NCI-H446 treated with DMSO at 0.1 percent for 48 hours (cell line): Measurements from ENCODE around the gene POLR1B.
"Not testable (repeated sequence)": the region's sequence is repeated elsewhere in the genome, so short reads cannot be mapped to it uniquely, and the experiment has no call there.

Source experiments
- DNase-seq: peaks from one replicate; lab custom pipeline; 2025; lab: John Stamatoyannopoulos, UW

Gene POLR1B

DNA sequence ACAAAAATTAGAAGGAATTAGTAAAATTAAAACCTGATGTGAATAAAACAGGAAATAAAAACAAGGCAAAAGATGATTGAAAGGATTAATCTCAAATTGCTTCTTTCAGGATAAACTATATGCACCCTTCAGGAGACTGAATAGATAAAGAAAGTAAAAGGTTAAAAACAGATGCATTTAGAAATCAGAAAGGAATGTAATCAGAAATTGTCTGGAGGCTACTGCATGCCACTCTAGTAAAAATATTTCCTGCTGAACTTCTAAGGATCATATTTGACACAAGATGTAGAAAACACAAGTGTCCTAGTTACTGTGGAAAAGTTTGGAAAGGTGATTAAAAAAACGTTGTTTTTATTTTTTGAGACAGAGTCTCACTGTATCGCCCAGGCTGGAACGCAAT is 58.4 kb downstream of the POLR1B start:
- no peak for DNase-seq

DNA sequence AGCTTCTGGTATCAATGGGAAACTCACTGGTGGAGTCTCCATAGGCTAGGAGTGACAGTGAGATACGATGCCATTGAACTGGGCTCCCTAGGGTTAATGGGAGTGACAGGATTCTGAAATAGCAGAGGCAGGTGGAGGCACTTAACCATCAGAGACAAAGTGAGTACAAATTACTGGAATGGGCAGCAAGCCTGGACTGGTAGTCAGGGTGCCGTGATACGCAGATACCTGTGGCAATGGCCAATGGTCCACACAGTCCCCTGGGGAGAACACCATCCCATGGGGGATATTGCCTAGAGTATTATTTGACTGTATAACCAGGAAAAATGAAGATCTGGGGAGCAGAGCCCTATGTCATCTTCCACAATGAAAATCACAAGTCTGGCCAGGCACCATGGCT is 59.5 kb downstream of the POLR1B start:
- no peak for DNase-seq

DNA sequence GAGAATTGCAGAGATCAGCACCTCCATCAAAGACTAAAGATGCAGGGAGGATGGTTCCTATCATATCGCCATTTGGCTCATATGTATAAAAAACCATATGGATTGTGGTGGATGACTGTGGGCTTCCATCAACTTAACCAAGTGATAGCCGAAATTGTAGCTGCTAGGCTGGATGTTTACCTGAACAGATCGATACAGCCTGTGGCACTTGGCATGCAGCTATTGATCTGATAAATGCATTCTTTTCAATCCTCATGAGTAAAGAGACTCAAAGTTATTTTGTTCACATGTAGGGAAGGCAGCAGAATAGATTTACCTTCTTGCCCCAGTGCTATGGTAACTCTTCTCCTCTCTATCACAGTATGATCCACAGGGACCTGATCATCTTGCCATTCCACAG is 60.7 kb downstream of the POLR1B start:
- DNase-seq, result no peak

DNA sequence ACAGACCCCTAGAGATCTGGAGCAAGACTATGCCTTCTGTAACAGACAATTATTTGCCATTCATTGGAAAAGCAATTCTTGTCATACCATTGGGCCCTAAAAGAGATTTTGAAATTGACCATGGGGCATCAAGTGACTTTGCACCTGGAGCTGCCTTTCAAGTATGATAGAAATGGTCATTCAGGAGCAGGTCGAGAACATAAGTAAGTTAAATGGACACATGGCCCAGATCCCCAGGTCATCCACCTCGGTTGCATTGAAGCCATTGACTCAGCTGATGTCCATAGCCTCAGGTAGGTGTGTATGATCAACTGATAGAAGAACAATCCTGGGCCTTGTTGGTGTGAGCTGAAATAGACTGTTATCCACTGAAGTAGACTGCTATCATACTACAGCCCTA is 61.5 kb downstream of the POLR1B start:
- DNase-seq, result no peak

DNA sequence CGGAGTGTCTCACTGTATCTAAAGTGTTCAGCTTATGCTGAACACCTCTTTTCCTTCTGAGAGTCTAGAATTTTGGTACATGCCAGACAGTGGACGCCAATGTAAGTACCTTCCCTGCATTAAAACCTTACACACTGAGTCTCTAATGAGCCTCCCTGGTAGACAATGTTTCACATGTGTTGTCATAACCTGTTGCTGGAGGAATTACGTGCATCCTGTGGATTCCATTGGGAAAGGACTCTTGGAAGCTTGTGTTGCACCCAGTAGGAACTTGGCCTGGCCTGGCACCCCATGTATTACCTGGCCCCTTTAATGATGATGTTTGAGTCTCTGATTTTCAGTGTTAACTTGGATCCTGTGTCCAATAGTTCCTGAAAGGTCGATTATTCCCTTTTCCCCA is 62.7 kb downstream of the POLR1B start:
- DNase-seq, result no peak

DNA sequence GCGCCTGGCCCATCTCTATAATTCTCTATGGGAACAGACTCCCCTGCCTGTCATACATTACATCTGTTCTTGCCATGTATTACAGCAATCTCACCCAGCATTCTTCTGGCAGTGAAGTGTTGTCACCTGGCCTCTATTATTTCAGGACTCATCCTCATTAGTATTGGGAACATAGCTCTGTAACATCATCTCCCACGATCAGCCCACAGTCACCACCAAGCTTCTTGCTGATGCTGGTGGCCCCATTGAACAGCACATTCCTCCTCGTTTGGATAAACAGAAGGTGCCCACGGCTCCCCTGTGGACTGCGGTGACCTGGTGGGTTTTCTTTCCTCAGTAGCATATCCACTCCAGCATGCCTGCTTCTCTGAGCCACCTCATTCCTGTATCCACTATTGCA is 63.7 kb downstream of the POLR1B start:
- no peak for DNase-seq

DNA sequence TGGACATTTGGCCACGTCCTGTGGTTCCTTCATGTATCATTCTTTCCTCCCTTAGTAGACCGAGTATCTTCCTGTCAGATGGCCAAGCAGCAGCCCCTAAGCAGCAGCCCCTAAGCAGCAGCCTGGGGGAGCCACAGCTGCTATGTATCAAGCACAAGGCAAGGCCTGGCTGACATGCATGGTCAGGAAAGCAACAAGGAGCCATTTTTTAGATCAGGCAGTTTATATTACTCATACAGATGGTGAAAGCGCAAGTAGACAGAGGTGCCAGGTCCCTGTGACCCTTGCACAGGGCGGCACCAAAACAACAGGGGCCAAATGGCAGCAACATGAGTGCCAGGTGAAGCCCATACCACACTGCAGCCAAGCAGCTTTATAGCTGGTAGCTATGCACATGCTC is 64.3 kb downstream of the POLR1B start:
- no peak for DNase-seq

DNA sequence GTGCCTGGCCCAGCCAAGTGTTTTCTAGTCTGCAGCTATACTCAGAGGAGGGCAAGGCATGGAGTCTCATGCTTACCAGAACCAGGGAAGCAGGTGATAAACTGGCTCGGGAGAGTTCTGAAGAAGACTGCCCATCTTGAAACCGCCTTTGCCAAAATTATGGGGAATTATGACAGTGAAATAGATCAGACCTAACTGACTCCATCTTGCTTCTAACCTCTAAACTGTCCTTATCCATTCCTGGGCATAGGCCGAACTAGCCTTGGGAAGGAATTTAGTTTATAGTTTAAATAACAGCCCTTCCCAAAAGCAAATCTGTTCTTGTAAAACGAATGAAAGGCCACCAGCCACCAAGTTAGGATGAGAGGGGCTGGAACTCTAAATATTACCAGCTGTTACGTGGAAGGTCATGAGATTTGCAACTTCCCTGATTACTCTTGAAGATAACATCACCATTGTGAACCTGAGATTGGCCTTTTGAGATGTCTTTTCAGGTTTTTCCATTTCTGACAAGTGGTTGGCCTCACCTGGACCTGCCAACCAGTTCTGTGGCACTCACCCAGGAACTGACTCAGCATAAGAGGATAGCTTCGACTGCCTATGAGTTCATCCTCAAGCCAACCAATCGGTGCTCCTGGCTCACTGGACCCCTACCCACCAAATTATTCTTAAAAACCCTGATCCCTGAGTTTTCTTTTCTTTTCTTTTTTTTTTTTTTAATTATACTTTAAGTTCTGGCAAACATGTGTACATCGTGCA is 65.6 kb downstream of the POLR1B start:
- no peak for DNase-seq

DNA sequence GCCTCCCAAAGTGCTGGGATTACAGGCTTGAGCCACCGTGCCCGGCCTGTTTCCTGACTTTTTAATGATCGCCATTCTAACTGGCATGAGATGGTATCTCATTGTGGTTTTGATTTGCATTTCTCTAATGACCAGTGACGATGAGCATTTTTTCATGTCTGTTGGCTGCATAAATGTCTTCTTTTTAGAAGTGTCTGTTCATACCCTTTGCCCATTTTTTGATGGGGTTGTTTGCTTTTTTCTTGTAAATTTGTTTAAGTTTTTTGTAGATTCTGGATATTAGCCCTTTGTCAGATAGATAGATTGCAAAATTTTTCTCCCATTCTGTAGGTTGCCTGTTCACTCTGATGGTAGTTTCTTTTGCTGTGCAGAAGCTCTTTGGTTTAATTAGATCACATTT is 67.1 kb downstream of the POLR1B start:
- not testable (repeated sequence) for DNase-seq

DNA sequence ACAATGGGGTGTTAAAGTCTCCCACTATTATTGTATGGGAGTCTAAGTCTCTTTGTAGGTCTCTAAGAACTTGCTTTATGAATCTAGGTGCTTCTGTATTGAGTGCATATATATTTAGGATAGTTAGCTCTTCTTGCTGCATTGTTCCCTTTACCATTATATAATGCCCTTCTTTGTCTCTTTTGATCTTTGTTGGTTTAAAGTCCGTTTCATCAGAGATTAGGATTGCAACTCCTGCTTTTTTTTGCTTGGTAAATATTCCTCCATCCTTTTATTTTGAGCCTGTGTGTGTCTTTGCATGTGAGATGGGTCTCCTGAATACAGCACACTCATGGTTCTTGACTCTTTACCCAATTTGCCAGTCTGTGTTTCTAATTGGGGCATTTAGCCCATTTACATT is 70.0 kb downstream of the POLR1B start:
- DNase-seq, result not testable (repeated sequence)

DNA sequence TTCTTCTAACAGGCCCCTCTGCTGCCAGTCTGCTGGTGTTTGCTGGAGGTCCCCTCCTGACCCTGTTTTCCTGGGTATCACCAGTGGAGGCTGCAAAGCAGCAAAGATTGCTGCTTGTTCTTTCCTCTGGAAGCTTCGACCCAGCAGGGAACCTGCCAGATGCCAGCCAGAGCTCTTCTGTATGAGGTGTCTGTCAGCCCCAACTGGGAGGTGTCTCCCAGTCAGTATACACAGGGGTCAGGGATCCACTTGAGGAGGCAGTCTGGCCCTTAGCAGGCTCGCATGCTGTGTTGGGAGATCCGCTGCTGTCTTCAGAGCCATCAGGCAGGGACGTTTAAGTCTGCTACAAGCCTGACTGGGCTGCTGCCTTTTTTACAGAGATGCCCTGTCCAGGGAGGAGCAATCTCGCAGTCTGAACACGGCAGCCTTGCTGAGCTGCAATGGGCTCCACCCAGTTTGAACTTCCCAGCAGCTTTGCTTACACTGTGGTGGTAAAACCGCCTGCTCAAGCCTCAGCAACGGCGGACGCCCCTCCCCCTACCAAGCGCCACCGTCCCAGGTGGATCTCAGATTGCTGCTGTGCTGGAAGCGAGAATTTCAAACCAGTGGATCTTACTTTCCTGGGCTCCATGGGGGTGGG is 72.1 kb downstream of the POLR1B start:
- DNase-seq, result no peak

DNA sequence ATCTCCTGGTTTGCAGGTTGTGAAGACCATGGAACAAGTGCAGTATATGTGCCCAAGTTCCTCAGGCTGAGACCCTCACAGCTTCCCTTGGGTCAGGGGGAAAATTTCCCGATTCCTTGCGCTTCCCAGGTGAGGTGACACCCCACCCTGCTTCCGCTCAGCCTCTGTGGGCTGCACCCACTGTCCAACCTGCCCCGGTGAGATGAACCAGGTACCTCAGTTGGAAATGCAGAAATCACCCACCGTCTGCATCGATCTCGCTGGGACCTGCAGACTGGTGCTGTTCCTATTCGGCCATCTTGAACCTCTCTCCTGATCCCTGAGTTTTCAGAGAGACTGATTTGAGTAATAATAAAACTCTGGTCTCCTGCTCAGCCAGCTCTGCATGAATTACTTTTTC is 72.8 kb downstream of the POLR1B start:
- DNase-seq, result no peak

DNA sequence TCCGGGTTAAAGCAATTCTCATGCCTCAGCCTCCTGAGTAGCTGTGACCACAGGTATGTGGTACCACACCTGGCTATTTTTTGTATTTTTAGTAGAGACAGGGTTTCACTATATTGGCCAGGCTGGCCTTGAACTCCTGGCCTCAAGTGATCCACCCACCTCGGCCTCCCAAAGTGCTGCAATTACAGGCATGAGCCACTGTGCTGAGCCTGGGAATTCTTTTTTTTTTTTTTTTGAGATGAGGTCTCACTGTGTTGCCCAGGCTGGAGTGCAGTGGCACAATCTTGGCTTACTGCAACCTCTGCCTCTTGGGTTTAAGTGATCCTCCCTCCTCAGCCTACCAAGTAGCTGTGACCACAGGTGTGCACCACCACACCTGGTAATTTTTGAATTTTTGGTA is 73.5 kb downstream of the POLR1B start:
- DNase-seq, result not testable (repeated sequence)

DNA sequence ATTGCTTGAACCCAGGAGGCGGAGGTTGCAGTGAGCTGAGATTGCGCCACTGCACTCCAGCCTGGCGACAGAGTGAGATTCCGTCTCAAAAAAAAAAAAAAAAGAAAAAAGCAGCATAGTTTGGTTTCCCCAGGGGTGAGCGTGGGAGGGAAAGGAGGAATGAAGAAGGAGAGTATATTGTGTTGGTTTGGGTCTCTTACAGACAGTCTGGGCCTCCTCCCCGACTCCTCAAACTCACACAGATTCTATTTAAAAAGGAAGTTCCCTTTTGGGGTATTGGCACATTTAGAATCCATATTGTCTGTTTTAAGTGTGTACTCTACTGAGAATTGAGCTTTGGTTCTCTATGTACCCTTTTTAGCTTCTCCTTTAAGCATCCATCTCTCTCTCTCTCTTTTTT is 76.1 kb downstream of the POLR1B start:
- DNase-seq, result no peak

DNA sequence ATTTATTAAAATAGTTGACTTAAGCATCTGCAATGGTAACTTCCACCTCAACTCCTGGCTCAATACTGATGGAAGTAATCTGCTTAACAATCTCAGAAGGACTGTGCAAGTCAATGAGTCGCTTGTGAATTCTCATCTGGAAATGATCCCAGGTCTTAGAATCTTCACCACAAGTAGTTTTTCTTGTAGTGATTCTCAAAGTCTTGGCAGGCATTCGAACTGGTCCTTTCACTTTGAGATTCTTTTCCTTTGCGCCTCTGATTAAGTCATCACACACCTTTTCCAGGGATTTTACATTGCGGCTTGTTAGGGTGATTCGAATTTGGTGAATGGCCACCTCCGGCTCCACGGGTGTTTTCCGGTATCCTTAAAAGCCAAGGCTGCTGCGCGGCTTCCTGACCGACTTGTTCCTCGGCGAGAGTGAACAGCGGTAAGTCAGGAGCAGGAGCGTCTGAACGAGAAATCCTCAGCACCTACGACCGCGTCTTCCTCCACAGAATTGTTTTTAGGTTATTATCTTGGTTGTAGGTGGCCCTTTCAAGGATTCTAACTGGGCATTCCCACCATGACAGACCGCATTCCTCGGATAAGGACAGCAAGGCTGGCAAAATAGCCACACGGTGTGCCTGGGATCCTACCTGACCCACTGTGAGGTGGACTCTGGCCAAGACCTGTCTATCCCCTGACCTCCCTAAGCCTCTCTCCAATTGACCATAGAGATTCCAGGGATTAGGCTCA is 79.7 kb downstream of the POLR1B start:
- no peak for DNase-seq

DNA sequence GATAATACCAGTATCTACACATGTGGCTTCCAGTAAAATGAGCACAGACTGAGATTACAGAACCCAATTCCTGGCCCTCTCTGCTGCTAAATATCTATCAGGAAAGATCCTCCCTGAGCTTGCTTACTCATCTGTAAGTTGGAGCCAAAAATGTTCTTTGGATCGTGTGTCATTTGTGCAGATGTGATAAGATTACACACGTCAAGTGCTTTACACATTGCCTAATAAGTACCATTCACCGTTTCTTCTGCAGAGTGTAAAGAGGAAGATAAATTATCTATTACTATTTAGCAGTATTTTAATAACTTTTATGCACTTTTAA is 80.2 kb downstream of the POLR1B start:
- DNase-seq, result no peak

DNA sequence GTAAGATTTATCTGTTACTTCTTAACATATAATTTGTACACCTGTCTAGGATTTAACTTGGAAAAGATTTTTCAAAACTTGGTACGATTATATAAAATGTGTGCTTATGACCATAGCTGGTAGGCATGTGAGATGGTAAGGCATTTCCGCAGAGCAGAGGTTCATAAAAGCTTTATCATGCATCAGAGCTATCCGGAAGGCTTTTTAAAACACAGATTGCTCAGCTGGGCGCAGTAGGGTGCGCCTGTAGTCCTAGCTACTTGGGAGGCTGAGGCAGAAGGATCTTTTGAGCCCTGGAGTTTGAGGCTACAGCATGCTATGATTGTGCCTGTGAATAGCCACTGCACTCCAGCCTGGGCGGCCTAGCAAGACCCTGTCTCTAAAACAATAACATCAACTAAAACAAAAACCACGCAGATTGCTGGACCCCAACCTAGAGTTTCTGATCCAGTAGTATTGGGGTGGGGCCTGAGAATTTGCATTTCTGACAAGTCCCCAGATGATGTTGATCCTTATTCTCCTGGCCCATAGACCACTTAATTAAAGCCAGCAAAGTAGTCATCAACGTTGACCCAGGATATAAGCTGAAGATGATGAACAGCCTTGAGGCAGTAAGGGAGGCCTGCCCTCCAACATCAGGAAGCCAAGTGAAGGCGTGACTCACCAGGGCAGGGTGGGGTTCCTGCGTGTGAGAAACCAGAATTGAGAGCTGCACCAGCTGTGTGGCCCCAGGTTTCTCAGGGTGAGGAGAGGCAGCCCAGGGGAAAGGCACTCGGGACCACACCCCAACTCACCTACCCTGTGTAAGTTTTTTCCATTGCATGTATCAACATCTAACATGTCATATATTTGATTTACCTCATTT is 81.9 kb downstream of the POLR1B start:
- no peak for DNase-seq

DNA sequence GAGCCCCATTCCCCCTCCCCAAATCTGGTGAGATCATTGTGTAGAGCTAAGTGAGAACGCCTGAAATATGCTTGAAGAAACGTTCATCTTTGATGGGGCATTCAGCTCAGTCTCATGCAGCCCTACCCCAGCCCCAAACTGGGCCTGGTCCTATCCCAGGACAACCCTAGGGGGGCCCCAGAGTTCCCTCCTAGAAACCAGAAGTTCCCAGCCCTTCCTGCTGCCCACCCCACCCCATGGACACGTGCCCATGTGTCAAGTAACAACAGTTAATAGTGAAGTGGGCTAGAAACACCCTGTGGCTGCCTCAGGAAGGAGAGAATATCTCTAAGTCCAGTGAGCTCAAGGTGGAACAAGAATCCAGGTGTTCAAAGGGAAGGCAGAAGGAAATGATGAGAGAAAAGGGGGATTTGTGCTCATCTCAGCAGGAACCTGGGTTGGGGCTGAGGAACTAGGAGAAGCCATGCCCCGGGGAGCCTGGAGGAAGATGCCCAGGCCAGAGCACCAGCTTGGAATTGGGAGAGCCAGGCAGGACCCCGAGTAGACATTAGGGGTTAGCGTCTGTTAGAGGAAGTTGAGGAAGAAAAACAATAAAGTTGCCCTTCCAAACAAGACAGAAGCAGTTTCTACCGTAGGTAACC is 83.3 kb downstream of the POLR1B start:
- DNase-seq, result no peak

DNA sequence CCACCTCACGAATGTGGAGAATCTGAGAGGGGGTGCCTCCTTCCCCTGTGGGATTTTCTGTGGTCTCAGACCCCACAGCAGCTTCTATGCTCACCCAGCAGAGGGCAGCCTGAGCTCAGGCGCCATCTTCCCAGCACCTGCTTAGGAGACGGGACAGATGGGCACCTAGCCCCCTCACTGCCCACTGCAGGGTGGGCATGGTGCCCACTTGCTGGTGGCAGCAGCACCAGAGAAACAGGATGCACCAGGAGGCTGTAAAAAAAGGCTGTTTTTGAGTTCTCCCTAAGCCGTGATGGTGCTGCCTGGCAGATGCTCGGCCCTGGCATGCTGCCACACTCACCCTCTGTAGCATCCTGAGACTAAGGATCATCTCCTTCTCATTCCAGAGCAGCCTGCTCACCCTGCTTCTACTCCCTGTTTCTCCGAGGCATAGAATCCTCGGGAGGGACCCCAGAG is 84.4 kb downstream of the POLR1B start:
- peak; percentile 85 for DNase-seq
